GM18507 (cell line): ENCODE data around the gene CPS1.
A peak's percentile ranks its signal among the peaks of the same experiment; 100 is the strongest.

Source experiments
- DNase-seq: peaks from one replicate; pipeline ENCODE4 v3.0.0; 2011; ENCODE audit warnings: low read depth; ENCODE audit not compliant: insufficient read length; ENCODE audit errors: extremely low spot score
- FAIRE-seq: peaks from 2 replicates; lab custom pipeline; 2011; peaks lifted over from hg19 to GRCh38; lab: Jason Lieb, UNC

Gene CPS1

DNA sequence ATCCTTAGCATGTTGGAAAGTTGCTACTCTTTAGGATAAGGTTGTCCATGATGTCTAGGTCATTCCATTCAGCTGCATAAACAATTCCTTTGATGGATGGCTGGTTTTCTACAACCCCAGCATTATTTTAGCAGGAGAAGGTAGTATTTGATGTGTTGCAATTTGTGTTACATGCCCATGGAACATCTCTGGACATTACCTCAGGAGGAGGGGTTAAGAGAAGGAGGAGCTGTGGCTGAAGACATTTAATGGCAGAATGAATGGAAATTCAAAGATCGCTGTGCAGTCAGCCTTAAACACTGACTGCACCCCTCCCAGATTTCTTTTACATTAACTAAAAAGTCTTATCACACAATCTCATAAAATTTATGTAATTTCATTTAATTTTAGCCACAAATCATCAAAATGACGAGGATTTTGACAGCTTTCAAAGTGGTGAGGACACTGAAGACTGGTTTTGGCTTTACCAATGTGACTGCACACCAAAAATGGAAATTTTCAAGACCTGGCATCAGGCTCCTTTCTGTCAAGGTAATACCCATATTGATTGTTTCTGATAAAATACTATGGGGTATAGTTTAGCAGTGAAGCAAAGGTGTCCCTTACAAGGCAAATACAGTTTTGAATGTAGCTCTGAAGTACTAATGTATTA, at the start of gene CPS1:
TSS of gene CPS1 (plus strand) at position 271 of the 652 bp plus-strand sequence. CDS start at position 406, 135 bp downstream.
- FAIRE-seq: no peak
- DNase-seq: no peak

GRCh38 chr2:210515911-210516310, 40.5 kb upstream of the CPS1 start:
- no peak for DNase-seq
- FAIRE-seq: no peak

- FAIRE-seq (no peak), DNase-seq (no peak)
These were observed 39.1 kb upstream of the CPS1 start for GRCh38 chr2:210517264-210517663.

GRCh38 chr2:210519594-210519993, 36.8 kb upstream of the CPS1 start:
- FAIRE-seq (no peak), DNase-seq (no peak)

DNA sequence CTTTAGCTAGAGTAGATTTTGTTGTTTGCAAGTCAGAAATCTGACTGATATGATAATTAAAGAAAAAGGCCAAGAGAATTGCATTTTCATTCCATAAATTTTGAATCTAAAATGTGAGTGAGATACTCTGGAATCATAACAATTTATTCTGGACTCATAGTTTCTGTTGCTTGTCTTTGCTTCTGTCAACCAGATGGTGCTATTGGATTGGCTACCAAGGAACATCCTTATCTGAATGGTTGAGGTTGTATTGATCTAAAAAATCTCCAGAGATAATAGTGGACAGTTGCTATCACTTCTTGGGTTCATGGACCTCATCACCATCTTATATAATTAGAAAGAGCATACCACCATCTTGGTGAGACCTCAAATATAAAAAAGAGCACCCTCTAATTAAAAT, 34.0 kb upstream of the CPS1 start:
- FAIRE-seq: no peak
- no peak for DNase-seq

DNA sequence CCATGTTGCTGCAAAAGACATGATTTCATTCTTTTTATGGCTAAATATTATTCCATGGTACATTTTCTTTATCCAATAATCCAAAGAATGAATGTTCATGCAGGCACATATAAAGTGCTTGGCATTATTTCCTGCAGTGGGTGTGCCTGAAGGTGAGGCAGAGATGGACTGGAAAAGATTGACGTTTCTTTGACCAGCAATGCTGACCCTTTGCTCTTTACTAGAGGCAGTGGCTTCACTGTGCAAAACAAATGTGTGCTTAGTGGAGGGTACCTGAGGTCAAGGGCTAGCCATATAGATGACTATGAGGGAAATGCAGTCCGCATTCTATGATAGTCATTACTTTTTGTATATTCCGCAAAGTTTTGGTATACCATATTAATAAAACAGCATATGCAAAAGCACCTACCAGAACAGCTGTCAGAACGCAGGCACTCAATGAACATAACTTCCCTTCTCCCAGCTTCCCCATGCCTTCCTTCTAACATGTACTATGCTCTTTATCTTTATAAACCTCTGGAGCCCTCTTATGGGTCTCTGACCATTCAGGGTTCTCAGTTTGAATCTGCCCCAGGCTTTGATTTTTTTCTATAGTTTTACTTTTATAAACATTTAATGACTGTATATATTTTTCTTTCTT, 32.6 kb upstream of the CPS1 start:
- no peak for FAIRE-seq
- no peak for DNase-seq

DNA sequence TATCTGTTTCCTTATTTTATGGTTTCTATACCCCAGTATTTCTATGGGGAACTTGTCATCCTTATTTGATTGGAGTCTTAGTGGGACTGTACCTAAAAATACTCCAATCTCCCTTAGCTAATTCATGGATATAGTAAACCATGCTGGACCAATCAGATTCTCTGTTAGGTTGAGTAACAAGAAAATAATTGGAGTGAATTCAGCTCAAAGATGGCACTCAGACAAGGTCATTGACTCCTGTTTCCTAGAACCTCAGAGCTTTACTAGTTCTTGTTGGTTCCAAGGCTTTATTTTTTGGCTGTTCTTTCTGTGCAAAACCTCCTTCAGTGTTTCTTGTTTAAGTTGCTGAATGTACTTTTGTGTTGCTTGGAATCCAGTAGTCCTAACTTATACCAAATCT, 31.9 kb upstream of the CPS1 start:
- DNase-seq (no peak), FAIRE-seq (no peak)

- FAIRE-seq (no peak), DNase-seq (no peak)
These were observed 29.1 kb upstream of the CPS1 start for GRCh38 chr2:210527286-210527685.

GRCh38 chr2:210528716-210529115, 27.7 kb upstream of the CPS1 start:
- DNase-seq: no peak
- FAIRE-seq: no peak

DNA sequence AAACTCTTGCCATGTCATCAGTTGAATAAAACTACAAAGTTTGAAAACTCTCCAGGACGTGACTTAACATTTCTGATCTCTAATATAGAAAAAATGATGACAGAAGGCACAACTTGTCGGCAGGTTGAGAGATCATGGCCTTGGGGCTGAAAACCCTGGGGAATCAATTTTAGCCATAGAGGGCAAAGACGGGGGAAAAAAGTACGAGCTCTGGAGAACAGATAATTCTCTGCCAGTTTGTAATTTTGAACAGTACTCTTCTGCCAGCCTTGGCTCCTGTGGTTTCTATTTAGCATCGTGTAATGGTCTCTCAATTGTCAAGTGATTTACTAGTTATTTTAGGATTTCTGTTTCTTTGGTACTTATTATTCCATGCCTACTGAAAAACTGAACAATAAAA, 25.3 kb upstream of the CPS1 start:
- DNase-seq: no peak
- no peak for FAIRE-seq

GRCh38 chr2:210531482-210531881, 24.9 kb upstream of the CPS1 start:
- FAIRE-seq: no peak
- DNase-seq: no peak

DNA sequence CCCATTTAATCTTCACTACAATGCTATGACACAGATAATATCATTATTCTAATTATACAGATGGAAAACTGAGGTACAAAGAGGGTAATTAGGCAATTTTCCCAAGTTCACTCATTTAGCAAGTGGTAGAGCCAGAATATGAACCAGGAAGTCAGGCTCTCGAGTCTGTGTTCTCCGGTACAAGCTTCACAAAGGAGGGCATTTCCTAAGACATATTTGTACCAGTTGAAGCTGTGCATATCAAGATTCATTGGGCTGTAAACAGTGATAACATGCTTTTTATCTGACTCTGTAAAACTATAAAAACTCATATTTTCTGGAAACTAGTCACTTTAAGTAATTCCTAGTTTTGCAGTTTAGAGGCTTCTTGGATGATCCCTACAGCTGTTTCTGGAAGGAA, 23.0 kb upstream of the CPS1 start:
- FAIRE-seq: no peak

DNA sequence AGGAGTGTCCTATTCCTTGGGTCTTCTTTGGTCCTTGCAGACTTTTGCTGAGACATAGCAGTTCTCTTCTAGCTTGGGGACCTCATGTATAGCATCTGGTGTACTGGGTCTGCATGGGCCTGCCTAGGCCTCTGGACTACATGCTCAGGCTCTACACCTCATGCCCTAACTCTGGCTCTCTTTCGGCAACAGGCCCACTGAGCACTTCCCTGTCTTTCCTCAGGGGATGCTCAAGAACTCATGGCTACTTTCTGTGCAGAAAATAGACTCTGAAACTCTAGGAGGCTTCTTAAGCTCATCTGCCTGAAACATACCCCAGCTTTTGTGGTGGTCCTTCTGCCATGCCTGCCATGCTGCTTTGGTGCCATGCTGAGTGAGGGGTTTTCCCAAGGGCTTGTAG, 21.5 kb upstream of the CPS1 start:
- FAIRE-seq: no peak
- no peak for DNase-seq

More for the DNA sequence above, 23.0 kb upstream of the CPS1 start:
- no peak for DNase-seq

DNA sequence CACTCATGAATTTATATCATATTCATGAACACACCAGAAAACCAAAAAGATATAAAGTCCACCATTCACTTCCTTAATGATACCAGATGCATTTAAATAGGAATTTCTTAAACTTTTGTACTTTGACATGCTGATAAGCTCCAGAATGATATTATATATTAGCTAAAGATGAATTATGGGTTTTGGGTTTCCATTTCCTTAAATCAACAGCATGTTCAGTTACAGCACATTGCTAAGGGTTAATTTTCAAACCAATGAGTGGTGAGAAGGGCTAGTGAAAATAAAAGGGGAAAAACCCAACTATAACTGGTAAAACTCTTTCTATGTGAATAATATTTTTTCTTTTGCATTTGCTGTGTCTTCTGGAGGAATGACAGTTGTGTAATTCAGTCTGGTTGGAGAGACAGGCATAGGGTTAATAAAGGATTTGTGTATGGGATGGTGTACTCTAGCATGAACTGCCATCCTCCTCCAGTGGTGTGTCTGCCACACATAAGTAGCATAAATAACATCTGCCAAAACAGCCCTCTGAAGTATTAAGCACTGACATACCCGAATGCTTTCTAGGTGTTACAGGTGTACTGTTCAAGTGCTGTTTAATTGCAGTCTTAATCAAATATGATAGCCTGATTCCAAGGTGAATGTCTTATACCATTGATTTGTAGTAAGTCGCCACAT, 19.3 kb upstream of the CPS1 start:
- DNase-seq (no peak), FAIRE-seq (peak; percentile 71)

GRCh38 chr2:210539035-210539434, 17.4 kb upstream of the CPS1 start:
- DNase-seq (no peak), FAIRE-seq (no peak)

DNA sequence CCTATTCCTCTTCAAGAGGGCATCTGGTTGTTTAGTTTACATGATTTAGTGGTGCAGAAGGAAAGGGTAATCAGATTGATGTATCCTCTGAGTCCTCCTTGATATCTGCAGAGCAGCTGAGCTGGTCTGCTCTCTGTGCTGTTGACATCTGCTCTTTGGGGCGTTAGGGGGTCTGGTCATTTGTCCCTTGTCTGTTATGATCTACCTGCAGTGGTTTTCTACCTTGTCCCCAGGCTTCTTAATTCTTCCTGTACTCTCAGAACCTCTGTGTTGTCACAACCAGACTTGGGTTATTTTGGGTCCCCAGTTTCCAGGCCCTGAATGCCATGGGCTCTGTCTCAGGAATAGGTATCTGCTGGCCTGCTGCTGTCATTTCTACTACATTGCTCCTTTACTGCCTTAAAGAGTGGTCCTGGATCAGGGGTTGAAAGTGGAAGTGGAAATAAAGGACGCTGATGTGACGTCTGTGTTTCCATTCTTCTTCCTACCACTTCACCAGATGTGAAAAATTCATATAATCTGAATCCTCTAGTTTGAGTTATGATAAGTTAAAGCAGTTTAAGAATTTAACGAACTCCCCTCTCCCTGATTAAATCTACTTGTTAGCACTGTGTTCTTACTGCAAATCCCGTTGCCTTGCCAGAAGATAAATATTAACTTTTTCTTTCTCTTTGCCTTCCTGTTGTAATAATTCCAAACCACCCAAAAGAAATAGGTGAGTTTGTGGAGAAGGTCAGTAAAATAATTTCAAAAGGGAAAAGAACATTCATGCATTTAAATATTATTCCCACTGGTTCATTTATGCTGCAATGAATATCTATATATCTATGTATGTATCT, 16.6 kb upstream of the CPS1 start:
- DNase-seq (no peak), FAIRE-seq (no peak)

- no peak for FAIRE-seq
These were observed 15.9 kb upstream of the CPS1 start for GRCh38 chr2:210540471-210540870.

DNA sequence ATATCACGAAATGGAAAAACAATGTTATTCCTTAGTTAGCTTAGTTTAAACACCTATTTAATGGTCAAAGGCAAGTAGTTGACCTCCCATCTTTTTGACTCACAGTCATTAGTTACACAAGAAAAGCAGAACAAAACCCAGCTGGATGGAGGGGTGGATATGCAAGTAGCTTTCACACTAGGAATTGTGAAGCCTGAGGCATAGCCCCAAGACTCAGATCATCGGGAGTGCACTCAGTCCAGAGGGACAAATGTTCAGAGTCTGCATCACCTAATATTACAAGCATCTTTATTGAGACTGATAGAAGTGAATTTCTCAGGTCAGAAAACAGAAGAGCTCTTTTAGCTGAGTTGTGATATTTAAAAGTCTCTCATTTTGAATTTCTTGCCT, 15.5 kb upstream of the CPS1 start:
- DNase-seq (no peak), FAIRE-seq (no peak)

More at GRCh38 chr2:210540471-210540870, 15.9 kb upstream of the CPS1 start:
- DNase-seq: no peak

DNA sequence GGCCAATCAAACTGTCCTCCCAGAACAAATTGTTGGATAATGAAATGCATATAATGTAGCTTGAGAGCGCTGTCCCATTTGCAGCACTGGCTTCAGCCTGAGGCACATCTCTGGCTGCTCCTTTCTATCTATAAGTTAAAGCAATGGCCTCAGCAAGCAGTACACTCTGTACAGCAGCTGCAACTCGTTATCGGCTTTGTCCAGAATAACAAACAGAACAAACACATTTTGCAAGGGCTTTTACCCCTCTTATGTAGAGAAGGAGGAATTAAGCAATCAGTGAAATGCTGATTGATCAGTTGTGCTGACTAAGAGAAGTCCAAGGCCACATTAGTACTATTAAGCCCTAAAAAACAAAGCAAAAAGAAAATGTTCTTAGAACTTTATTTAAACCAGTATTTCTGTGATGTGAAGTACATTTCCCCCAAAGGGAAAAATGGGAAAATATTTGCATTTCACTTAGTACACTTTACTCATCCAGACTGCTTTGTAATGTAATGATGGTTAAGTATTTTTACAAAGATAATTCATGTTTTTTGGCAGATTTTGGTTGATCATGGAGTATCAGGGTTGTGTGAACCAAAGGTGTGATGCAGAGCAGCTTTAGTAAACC, 15.0 kb upstream of the CPS1 start:
- FAIRE-seq (no peak), DNase-seq (no peak)
